GM19397 (cell line): ENCODE measurements around the gene SH3GLB1.

ENCODE experiments used
- ATAC-seq: cut with Tn5 transposase; IDR thresholded peaks from one replicate; pipeline ENCODE4 v1.9.1; 2021; ENCODE audit warnings: mild to moderate bottlenecking, moderate library complexity; ENCODE audit not compliant: unreplicated experiment

Gene SH3GLB1

GRCh38 chr1:86731416-86731815 is 27.0 kb downstream of the SH3GLB1 start:
- ATAC-seq, result no peak

- no peak for ATAC-seq
Observed at GRCh38 chr1:86733340-86733739, 29.0 kb downstream of the SH3GLB1 start.

GRCh38 chr1:86739648-86740509 is 35.5 kb downstream of the SH3GLB1 start:
- ATAC-seq, result no peak

GRCh38 chr1:86741947-86742572 is 37.7 kb downstream of the SH3GLB1 start:
- ATAC-seq, result no peak

- no peak for ATAC-seq
Observed at GRCh38 chr1:86747304-86747703, 42.9 kb downstream of the SH3GLB1 start.

- ATAC-seq, result no peak
Observed at GRCh38 chr1:86748622-86749373, 44.4 kb downstream of the SH3GLB1 start.

GRCh38 chr1:86750076-86750475 is 45.7 kb downstream of the SH3GLB1 start:
- ATAC-seq, result no peak

- ATAC-seq, result no peak
Observed at GRCh38 chr1:86750530-86750929, 46.2 kb downstream of the SH3GLB1 start.

GRCh38 chr1:86751923-86752322 is 47.5 kb downstream of the SH3GLB1 start:
- no peak for ATAC-seq

GRCh38 chr1:86753700-86754099 is 49.3 kb downstream of the SH3GLB1 start:
- ATAC-seq, result no peak

- no peak for ATAC-seq
Observed at GRCh38 chr1:86754265-86754974, 50.0 kb downstream of the SH3GLB1 start.

- ATAC-seq, result no peak
Observed at GRCh38 chr1:86756062-86756406, 51.7 kb downstream of the SH3GLB1 start.

GRCh38 chr1:86757272-86757984 is 53.1 kb downstream of the SH3GLB1 start:
- ATAC-seq, result no peak

- ATAC-seq, result no peak
Observed at GRCh38 chr1:86758570-86758969, 54.2 kb downstream of the SH3GLB1 start.

- no peak for ATAC-seq
Observed at GRCh38 chr1:86760199-86760598, 55.8 kb downstream of the SH3GLB1 start.

- no peak for ATAC-seq
Observed at GRCh38 chr1:86762336-86762735, 58.0 kb downstream of the SH3GLB1 start.

GRCh38 chr1:86764523-86764922 is 60.1 kb downstream of the SH3GLB1 start:
- ATAC-seq, result no peak

GRCh38 chr1:86765073-86765472 is 60.7 kb downstream of the SH3GLB1 start:
- no peak for ATAC-seq

- ATAC-seq, result no peak
Observed at GRCh38 chr1:86765674-86766073, 61.3 kb downstream of the SH3GLB1 start.

GRCh38 chr1:86768554-86768953 is 64.2 kb downstream of the SH3GLB1 start:
- ATAC-seq, result no peak
